Fibroblast of peridontal ligament (primary cell): Measurements from ENCODE around the gene RINL.
"Not testable (repeated sequence)": the region's sequence is repeated elsewhere in the genome, so short reads cannot be mapped to it uniquely, and the experiment has no call there.

Experiments
- DNase-seq: peaks from one replicate; pipeline ENCODE4 v3.0.0-alpha.2; 2010; ENCODE audit errors: extremely low read depth

The RINL gene

DNA sequence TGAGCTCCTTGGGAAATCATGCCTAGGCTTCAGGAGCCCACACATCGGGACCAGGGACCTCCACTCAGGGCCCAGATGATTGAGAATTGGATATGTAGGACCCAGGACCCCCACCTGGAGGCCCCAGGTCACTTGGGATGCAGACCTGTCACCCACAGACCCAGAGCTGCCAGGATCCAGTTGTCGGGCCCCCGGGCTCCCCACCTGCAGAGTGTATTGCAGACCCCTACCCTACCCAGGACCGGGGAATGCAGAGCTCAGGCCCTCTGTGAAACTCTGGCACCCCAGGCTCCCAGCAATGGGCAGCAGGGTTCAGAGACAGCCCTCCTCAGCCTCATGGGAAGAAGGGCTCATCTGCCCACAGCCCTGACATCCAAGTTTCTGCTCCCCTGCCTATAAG lies 27.5 kb upstream of the RINL start:
- DNase-seq = no peak

DNA sequence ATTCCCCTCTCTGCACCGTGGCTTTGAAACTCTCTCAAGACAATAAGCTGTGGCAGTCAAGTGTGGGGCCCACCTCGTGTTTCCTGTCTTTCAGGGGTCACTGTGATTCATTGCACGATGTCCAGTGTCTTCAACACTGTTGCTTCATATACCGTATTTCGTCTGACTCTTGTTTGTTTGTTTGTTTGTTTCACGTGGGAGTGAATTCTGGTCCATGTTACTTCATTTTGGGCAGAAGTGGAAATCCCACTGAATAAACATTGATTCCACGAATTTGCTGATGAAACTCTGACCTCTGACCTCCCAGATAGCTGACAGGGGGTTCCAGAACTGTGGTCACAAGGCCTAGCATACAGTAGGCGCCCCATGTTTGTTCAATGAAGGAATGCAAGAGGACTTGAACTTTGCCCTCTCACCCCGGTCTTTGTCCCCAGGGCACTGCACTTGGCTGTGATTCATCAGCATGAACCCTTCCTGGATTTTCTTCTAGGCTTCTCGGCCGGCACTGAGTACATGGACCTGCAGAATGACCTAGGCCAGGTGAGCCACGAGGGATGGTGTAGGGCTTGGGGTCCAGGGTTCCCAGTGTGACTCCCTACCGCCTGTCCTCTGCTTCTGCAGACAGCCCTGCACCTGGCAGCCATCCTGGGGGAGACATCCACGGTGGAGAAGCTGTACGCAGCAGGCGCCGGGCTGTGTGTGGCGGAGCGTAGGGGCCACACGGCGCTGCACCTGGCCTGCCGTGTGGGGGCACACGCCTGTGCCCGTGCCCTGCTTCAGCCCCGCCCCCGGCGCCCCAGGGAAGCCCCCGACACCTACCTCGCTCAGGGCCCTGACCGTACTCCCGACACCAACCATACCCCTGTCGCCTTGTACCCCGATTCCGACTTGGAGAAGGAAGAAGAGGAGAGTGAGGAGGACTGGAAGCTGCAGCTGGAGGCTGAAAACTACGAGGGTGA lies 26.8 kb upstream of the RINL start:
- DNase-seq = no peak

- DNase-seq = no peak
Measured at GRCh38 chr19:38901683-38902082, 23.6 kb upstream of the RINL start.

DNA sequence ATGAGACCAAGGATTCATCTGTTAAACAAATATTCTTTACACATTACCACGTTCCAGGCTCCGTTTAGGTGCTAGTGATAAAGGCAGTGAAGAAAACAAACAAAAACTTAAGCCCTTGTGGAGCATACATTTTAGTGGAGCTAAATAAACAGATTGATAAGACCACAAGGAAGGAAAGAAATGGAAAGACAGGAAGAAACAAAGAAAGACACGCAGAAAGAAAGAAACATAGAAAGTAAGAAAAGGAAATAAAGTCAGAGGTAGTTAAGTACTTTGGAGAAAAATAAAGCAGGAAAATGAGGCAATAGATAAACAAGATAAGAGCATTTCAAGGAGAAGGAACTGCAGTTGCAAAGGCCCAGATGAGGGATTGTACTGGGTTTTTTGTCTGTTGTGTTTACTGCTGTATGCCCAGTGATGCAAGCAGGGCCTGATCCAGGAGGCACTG lies 22.7 kb upstream of the RINL start:
- no peak for DNase-seq

DNA sequence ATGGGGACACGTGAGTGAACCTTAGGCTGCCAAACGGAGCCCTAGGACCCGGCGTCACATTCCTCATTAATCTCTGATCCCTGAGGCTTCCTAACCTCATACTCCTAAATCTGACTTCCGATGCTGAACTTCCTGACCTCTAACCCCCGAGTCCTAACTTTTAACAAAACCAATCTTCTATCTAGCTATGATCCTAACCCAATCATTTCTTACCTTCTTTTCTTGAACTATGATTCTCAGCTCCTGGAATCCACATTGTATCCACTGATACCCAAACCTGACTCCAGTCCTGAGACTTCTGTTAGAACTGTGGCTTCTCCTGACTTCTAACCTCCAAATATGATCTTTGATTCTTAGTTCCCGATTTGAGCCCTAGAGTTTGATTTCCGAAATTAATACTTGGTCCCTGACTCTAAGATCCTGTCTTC lies 22.1 kb upstream of the RINL start:
- DNase-seq = peak; percentile 54

DNA sequence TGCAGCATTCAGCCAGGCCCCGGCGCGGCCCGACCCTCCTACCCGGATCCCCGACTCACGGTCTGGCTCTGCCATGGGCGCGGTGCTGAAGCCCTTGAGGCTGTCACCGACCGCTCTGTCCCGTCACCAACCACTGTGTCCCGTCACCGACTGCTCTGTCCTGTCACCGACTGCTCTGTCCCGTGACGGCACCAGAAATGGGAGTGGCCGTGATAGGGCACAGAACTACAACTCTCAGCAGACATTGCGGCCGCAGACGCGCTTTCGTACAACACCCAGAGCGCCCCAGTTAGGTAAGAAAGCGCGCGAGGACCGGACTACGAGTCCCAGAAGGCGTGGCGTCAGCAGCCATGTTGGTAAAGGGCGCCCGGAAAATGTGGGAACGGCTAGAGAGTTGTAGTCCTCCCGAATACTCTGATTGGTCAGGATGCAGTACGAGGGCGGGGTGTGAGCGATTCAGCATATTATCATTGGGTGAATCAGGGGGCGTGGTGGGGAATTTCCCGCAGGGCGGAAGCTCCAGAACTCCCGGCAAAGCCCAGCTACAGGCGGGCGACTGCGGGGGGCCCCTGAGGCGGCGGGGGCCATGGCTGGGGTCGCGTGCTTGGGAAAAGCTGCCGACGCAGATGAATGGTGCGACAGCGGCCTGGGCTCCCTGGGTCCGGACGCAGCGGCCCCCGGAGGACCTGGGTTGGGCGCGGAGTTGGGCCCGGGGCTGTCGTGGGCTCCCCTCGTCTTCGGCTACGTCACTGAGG lies 21.5 kb upstream of the RINL start, which contains the start of the genes NFKBIB and SIRT2:
TSS of gene NFKBIB (plus strand) at position 523 of the 755 bp plus-strand sequence. CDS start at position 587, 64 bp downstream.
TSS of gene SIRT2 (minus strand) at position 172 of the 755 bp plus-strand sequence. CDS start at position 75, 97 bp downstream.
- DNase-seq = peak; percentile 100

DNA sequence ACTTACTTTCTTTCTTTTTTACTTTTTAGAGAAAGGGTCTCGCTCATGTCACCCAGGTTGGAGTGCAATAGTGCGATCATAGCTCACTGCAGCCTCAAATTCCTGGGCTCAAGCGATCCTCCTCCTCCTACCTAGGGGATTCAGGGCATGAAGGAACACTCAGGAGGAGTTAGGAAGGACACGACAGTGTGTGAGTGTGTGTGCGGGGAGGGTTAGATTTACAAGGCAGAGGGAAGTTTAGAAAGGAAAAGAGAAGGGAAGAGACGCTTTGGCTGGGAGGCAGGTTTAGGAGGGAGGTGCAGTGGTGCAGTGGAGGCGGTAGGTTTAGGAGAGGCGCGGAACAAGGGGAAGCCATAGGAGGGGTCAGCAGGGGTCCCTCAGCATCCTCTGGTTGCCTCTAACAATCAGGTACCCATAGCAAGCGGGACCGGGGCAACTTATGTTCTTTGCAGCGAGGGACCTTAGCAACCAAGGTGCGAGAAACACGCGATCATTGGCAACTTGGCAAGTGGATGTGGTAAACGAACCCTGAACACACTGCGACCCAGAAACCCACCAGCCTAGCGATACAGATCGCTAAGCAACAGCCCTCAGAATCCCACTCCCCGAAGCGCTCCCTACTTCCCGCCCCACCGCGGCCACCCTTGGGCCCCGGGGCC lies 20.8 kb upstream of the RINL start:
- DNase-seq = peak; percentile 25

GRCh38 chr19:38894968-38895367 lies 16.9 kb upstream of the RINL start:
- no peak for DNase-seq

DNA sequence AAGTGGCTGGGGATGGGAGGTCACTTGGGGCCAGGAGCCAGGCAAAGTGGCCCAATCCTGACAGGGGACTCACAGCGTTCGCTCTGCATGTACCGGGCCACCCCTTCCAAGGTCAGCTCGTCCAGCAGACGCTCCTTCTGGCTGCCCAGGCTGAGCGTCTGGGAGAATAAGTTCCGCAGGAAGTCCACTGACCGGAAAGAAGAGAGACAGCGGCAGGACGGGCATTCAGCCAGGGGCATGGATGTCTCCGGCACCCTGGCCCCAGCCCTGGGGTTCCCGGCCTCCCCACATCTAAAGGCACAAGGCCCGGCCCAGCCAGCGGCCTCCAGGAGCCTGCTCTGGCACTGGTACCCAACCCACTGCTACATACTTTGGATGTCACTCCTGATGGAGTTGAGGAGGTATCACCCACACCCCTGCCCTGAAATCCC lies 15.3 kb upstream of the RINL start:
- DNase-seq = no peak

DNA sequence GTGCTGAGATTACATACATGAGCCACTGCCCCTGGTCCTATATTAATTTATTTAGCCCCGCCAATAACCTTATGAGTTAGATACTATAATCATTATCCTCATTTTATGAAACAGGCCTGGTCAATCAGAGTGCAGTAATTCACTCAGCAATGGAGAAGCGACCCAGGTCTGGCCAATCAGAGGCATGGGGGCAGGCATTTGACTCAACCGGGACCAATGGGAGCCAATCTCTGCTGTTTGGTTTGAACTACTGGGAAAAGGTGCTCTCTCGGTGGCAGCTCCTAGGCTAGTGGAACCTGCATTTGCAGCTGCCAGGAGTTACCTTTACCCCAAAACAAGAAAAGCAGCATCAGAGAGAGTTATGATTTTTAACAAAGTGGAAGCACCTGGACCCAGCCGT lies 14.8 kb upstream of the RINL start:
- DNase-seq = no peak

- no peak for DNase-seq
Measured at GRCh38 chr19:38891771-38892170, 13.7 kb upstream of the RINL start.

DNA sequence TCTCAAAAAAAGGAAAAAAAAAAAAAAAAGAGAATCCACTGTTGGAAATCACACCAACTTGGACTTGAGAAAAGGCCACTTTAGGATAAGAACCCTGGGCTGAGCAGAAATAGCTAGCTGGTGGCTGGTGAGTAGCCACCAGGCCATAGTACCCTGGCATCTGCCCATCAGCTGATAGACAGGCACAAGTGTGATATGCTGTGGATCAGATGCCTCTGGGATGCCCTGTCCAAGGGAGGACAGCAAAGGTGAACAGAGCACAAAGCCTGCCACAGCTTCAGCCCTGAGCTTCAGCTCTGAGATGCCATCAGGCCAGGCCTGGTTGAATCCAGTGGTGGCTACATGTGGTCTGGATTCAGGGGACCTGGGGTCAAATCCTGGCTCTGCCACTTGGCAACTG lies 12.6 kb upstream of the RINL start:
- no peak for DNase-seq

GRCh38 chr19:38889803-38890202 lies 11.7 kb upstream of the RINL start:
- DNase-seq = no peak

DNA sequence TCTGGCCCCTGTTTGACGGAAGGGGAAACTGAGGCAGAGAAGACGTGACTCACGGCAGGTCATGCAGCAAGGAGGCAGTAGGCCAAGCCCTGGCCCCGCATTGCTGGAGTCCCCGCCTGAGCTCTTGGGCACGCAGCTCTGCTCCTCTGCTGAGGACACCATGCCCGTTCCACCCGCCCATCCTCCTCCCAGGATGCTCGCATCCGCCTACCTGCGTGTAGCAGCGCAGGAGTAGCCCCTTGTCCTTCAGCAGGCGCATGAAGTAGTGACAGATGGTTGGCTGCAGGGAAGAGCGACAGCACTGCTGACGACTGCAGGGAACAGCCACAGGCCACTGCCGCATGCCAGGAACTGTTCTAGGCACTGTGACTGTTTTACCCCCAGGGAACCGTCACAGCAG lies 10.8 kb upstream of the RINL start:
- DNase-seq = no peak

DNA sequence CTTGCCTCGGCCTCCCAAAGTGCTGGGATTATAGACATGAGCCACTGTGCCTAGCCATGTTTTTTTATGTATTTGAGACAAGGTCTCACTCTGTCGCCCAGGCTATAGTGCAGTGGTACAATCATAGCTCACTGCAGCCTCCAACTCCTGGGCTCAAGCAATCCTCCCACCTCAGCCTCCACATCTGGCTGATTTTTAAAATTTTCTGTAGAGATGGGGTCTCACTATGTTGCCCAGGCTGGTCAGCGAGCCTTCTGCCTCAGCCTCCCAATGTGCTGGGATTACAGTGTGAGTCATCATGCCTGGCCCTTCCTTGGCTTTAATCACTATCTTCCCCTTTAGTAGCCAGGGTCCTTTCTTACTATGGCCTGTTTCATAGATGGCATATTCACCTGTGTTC lies 6.6 kb upstream of the RINL start:
- DNase-seq = not testable (repeated sequence)

DNA sequence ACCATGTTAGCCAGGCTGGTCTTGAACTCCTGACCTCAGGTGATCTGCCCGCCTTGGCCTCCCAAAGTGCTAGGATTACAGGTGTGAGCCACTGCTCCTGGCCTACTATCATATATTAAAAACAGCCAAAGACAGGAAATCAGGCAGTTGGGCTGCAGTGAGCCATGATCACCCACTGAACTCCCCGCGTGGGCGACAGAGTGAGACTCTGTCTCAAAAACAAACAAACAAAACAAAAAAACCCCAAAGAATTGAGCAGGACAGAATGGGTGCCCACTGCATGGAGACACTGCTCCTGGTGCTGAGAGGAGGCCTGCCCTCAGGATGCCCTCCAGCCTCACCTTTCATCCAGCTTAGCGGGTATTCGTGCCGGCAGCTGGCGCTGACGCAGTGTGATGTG lies 5.2 kb upstream of the RINL start:
- no peak for DNase-seq

DNA sequence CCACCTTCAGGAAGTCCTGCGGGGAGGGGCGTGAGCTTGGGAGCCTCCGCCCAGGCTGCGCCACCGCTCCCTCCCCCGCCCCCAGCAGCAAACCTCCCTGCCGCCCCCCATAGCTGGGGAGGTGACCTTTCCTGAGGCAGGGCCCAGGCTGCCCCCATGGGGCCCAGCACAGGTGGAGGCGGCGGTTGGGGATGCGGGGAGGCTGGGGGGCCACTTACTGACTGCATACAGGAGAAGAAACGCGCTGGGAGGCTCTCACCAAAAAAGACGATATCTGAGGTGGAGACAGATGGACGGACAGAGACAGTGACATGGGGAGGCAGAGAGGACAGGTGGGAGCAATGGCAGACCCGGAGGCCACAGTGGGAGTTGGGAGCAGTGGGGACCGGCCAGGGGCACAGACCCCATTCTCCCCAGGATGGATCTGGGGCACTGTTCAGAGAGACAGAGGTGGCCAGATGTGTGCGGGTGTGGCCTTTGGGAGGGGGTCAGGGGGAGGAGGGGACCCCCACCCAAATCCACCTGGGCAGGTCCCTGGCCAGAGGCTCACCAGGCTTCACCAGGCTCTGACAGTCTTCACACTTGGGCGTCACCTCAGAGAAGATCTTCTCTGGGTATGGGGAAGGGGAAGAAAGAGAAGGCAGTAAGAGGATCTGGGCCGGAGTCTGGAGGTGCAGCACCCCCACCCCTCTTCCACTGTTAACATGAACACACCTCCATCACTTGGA lies 3.0 kb upstream of the RINL start:
- DNase-seq = no peak

DNA sequence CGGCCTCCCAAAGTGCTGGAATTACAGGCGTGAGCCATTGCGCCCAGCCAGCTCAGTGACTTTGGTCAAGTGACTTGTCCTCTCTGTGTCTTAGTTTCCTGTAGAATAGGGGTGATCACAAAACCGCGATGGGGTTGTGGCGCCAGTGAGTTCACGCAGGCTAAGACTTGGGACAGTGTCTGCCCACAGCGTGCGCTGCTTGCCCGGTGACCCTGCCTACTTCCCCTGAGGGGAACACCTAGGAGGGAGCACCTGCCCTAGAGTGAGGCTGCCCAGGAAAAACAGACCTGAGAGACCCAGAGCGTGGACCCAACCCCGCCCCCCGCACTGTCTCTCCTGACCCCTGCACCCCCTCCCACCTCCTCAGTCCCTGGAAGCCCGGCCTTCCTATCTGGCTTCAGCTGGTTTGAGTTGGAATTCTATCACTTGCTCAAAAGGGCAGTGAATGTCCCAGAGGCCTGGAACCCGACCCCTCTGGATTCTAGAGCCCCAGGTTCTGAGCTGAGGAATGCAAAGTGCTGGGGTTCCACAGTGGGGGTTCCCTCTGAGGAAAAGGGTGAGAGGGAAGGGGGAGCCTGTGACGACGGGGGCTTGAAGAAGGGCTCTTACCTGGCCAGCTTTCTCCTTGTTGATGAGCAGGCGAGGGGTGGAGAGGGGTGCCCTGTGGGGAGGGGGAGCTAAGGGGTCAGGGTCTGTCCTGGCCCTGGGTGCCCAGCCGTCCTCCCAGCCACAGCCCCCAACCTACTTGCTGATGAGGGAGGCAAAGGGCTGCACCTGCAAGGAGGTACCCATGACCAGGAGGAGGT lies 2.2 kb upstream of the RINL start:
- DNase-seq = no peak

DNA sequence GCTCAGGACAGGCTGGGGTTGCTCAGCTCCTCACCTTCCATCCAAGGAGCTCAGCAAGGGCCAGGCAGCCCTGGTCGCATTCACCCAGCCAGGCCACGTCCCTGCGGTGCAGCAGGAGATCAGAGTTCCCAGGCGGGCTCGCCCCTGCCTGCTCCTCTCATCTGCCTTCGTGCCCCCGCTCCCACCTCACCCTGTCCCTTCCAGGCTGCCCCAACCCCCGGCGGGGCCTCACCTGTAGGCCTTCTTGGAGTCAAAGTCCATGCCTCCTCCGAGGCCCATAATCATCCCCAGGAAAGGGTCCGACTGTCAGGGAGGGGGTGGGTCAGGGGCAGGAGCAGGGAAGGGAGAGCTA lies 1.3 kb upstream of the RINL start:
- DNase-seq = no peak

GRCh38 chr19:38878575-38879399 lies 712 bp upstream of the RINL start:
- DNase-seq = no peak
